NCI-H128 (cell line): ENCODE measurements around the gene CRYBB2.
"Not testable (repeated sequence)": the region's sequence is repeated elsewhere in the genome, so short reads cannot be mapped to it uniquely, and the experiment has no call there.

Experiments used
- DNase-seq: peaks from one replicate; lab custom pipeline; 2025; ENCODE audit not compliant: unreplicated experiment; lab: John Stamatoyannopoulos, UW

The CRYBB2 gene

DNA sequence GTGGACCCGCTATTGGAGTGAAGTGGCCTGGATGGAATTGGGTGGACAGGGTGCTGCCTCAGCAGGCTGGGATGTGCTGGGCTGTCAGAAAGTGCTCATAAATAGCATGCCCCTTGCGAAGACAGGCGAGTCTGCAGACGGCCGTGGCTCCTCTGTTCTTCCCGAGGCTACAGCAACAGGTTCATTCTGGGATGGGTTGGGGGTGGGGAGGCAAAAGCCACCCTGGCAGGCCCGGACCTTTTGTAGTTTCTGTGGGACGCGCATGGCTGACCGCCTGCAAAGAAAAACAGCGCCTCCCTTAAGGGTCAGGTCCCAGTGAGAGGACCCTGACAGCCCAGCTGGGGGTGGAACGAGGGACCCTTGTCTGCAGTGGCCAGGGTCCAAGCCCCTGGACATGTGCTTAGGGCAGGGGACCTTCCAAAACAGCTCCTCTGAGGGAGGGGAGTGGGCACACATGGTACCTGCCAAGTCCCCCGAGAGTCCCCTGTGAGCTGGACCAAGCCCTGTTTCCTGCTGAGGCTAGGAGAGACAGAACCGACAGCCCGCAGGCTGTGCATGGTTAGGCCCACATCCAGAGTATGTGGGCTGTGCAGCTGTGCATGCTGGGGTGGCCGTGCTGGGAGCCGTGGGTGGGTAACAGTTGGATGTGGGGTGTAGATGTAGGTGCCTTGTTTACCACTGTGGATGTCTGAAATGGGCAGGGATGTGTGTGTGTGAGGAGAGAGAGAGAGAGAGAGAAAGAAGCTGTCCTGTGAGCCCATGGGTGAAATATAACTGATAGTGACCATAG lies 19.5 kb upstream of the CRYBB2 start, which contains the start of gene CRYBB3:
Gene CRYBB3, plus strand, starts transcription at position 128 of the 790 bp plus-strand sequence. CDS start 1,539 bp downstream, outside the sequence.
- no peak for DNase-seq

DNA sequence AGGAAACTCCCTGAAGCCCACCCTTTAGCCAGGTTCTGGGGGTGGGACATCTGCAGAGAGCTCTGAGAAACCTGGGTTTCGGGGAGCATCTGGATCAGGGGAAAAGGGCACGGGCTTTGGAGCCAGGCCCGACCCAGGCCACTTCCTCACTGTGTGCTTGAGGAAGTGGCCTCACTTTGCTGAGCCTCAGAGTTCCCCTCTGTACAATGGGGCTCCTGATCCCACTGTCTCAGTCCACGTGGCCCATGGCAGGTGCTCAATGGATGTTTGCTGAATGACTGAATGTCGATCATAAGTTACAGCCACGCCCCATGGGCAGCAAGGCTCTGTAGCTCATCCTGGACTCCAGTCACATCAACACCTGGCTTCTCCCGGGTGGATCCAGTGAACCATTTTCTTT lies 18.5 kb upstream of the CRYBB2 start:
- no peak for DNase-seq

DNA sequence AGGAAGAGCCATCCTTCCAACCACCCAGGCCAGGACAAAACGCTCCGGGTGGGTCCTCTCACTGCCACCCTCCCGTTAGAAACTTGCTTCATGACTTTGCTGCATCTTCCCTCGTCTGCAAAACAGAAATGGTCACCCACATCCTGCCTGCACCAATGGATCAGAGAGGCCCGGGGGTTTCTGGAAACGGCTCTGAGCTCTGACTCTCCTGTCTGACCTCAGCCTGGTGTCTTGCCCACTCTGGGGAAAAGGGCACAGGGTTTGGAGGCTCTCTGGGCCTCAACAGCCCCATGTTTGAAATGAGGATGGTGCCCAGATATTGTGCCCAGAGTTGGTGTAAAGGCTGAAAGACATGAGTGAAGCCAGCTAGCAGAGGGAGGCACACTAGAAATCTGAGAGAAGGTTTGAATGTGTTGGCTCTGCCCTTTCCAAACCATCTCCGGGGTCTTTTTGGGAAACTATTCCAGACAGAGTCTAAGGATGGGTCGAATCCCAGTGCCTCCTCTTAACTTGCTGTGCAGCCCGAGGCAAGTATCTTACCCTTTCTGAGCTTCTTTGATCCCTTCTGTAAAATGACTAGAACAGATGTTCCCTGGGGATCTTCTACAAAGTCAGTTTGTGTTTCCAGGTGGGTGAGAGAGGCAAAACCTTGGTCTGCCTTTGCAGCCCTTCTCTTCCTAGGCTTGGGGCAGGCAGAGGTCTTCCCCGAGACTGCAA lies 17.7 kb upstream of the CRYBB2 start:
- DNase-seq = no peak

DNA sequence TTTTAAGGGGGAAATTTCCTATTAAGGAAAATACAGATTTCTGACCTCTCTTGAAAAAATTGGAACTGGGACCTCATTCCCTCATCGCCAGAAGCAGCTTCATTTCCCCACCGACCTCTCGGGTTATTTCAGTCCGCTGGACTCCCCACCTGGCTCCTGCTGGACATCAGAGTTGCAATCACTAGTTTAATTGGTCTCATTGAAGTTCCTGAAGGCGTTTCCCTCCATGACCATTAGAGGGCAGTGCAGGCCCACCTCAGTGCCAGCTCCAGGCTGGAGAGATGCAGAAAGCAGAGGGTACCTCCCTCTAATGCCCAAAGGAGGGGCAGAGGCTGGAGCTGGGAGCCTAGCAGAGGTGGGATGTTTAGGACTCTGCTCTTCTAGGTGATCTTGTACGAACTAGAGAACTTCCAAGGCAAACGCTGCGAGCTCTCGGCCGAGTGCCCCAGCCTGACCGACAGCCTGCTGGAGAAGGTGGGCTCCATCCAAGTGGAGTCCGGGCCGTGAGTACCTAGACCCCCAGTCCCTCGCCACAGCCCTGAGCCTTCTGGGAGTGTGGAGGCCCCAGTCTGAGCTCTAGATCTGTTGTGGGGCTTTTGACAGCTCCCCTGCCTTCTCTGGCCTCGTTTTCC lies 17.0 kb upstream of the CRYBB2 start:
- peak; percentile 5 for DNase-seq

DNA sequence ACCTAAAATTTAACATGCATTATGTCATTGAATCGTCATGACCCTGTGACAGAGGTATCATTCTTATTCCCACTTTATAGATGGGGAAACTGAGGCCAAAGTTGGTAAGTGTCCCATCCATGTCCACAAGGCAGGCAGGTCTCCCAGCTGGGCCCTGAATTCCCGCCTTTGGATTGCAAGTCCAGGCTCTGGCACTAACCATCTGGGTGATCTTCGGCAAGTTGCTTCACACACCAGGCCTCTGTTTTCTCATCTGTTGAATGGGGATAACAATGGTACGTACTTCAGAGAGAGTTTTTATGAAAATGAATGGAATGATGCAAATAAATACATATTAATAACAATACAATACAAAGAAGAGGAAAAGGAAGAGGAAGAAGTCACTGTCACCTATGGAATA lies 16.4 kb upstream of the CRYBB2 start:
- DNase-seq = no peak

DNA sequence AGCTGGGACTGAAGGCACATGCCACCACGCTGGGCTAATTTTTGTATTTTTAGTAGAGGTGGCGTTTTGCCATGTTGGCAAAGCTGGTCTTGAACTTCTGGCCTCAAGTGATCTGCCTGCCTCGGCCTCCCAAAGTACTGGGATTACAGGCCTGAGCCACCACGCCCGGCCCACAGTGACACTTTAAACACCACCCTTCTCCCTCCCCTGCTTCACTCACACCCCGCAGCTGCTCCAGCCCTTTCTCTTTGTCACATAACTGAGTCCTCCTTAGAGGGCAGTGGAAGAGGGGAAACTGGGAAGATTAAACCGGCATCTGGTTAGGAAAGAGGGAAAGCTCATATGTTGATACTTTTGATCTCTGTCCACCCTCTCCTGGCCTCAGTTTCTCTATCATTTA lies 14.9 kb upstream of the CRYBB2 start:
- DNase-seq = not testable (repeated sequence)

DNA sequence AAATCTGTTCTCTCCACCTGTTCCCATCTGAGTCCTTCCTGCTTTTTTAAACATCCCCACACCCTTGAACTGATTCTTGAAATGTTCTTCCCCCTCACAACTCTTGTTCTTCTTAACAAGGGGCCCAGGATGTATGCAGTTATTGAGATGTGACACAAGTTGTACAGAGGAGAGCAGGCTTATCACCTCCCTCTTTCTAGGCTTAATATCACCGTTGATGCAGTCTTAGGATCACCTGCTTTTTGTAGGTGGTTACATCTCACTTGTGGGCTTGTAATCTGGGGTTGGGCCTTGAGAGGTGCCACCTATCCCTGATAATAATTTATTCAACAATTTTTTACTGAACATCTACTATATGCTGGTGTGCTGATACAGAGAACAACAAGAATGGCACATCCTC lies 13.6 kb upstream of the CRYBB2 start:
- no peak for DNase-seq

DNA sequence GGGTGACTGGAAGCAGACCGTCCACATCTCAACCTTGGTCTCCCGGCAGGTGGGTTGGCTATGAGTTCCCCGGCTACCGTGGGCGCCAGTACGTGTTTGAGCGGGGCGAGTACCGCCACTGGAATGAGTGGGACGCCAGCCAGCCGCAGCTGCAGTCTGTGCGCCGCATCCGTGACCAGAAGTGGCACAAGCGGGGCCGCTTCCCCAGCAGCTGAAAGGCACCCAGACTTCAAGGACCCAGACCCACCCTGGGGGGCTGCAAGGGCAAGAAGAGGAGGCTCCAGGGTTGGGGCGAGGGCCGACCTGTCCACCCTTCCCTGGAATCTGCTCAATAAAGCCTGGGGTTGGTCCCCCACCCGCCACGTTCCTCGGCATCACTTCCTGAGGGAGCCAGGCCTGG lies 12.4 kb upstream of the CRYBB2 start:
- DNase-seq = no peak

DNA sequence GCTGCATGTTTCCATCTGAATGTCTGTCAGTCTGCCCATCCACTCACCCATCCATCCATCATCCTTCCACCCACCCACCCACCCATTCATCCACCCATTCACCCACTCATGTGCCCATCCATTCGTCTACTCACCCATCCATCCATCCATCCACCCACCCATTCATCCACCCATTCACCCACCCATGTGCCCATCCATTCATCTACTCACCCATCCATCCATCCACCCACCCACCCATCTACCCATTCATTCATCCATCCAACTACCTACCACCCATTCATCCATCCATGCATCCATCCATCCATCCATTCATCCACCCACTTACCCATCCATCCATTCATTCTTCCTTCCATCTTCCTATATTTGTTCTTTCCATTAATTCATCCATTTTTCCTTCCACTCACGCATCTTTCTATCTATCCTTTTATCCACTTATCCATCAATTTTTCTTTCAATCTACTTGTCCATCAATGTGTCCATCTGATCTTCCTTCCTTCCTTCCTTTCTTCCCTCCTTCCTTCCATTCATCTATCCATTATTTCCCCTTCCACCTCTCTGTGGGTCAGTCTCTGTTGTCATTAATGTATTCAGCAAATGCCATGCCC lies 11.8 kb upstream of the CRYBB2 start:
- no peak for DNase-seq

DNA sequence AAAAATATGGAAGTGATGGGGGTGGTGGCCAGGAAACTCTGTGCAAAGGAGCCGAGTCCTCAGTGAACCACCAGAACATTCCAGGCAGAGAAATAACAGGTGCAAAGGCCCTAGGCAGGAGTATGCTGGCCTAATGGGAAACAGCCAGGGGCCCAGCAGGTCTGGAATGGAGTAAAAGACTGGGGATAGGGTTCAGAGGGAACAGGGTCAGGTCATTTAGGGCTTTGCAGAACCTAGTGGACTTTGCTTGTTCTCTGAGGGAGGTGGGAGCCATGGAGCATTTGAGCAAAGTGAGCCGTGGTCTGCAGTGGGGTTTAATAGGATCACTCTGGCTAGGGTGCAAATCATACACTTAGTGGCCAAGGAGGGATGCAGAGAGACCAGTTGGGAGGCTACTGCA lies 11.1 kb upstream of the CRYBB2 start:
- no peak for DNase-seq

DNA sequence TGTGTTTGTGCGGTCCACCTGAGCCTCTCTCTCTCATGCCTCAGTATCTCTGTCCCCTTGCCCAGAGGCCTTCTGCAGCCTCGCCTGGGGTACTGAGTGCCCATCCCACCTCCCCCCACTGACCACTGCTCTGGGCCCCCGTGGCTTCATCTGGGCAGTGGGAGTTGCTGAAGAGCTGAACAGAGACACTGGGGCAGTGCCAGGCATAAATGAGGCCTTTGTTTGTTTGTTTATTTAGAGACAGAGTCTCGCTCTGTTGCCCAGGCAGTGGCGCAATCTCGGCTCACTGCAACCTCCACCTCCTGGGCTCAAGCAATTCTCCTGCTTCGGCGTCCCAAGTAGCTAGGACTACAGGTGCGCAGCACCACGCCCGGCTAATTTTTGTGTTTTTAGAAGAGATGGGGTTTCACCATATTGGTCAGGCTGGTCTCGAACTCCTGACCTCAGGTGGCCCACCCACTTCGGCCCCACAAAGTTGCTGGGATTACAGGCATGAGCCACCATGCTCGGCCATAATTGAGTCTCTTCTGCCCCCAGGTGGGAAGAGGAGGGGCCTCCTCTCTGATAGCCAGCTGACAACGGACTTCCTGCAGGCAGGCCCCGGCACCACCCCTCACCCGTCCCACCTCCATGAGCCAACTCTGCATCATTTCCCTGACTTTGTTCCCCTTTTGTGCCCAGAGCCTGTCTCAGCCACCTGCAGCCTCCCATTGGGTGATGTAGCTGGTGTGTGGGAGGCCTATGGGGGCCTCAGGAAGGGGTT lies 10.5 kb upstream of the CRYBB2 start:
- DNase-seq = no peak

DNA sequence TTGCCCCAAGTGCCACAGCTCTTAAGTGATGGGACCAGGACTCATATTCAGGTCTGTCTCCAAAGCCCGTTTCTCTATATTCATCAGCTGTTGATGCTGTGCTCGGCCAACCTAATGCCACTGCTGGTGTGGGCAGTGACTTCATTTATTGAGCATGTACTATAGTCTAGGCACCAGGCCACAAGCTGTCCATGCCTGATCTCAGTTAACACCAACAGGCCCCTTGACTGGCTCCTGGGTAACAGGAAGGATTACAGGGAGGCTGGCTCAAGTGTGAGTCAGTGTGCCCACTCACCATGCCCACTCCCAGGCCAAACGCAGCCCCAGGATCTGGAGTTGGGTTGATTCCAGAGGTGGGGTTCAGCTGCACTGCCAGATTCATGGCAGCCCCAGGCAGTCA lies 8.6 kb upstream of the CRYBB2 start:
- DNase-seq = no peak

DNA sequence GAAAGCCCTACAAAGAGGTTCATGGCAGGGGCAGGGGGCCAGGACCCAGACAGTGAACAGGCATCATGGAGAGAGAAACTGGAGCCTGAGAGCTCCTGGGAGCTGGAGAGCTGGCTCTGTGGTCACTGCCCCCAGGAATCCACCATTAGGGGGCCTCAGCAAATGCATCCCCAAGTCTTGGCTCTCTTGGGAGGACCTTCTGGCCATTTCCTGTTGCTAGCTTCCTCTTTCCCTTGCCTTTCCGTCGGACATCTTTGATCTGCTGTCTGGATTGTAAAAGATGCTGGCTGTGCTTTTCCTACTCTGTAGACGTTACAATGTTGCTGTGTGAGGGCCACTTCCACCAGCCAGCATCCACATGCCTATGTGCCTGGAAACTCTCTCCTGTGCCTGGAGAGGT lies 7.1 kb upstream of the CRYBB2 start:
- DNase-seq = no peak

DNA sequence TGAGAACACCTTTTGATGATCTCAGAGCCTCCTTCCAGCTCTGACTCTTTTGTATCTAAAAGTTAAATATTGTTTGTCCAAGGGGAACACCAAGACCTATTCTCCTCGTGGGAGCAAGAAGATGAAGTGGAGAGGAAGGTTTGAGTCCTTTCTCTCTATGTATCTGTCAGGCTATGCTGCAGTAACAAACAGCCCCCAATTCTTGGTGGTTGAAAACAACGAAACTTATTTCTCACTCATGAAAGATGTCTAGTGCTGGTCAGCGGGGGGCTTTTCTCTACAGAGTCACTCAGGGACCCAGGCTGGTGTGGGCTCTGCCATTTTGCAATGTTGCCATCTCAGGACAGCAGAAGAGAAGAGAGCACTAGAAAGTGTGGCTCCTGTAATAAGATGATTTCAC lies 6.2 kb upstream of the CRYBB2 start:
- DNase-seq = no peak

DNA sequence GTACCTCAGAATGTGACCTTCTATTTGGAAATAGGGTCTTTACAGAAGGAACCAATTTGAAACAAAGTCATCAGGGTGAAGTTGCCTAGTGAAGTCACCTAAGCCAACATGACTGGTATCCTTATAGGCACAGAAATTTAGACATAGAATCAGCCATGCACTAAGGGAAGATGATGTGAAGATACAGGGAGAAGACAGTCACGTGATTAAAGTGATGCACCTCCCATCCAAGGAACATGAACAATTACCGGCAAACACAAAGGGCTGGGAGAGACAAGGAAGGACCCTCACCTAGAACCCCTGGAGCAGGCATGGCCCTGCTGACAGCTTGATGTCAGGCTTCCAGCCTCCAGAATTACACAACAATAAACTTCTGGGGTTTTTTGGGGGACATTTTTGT lies 3.2 kb upstream of the CRYBB2 start:
- DNase-seq = no peak

DNA sequence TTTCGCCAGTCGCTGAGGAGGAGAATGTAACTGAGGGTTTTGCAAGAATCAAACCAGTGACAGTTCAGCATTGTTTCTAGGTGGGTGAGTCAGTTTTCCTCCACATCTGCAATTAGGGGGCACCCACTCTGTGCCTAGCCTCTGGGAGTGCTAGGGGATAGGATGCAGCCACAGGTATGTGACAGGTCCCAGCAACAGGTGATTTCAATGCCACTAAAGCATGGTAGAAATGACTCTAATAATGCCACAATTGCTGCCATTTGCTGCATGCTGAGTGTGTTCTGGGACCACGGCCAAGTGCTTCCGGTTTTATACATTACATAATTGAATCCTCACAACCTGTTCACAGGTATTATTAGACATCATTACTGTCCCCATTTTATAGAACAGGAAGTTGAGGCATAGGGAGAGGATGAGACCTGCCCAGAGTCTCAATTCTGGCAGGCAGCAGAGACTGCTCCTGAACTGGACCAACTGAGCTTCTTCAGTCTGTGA lies 556 bp downstream of the CRYBB2 start:
- no peak for DNase-seq

DNA sequence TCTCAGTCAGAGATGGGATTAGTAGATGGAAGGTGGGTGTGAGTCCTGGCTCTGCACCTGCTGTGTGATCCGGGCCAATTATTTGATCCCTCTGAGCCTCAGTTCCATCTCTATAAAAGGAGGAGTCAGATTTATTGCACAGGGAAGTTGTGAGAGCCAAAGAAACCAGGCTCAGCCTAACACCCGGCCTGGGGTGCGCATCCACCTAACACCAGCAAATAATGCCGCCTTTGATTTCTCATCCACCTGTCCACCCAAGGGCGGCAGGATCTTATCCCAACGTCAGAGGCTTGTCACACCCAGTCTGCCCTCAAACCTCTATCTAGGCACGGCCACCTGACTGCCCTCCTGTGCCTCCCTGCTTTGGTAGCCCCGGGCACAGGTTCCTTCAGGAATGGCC lies 2.4 kb downstream of the CRYBB2 start:
- DNase-seq = no peak

DNA sequence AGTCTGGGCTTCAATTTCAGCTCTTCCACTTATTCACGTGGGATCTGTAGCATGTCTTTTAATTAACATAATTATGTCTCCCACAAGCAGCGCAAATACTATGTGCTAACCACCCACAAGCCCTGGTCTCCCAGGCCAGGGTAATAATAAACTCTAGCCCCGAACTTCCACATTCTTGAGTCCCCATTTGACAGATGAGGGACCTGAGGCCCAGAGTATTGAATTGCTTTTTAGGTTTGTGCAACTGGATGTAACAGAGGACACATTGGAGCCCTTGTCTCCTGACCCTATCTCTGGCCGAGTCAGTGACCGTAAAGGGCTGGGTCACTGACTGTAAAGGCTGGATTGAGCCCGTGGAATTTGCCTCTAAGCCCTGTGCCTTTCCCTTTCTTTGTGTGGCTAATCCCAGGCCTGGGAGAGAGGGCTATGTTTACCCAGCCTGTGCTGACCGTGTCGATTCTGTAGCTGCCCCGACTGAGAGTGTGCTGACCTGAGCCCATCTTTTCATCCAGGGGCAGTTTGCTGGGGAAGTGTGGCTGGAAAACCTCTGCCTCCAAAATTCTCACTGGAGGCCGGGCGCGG lies 3.9 kb downstream of the CRYBB2 start:
- DNase-seq = no peak

DNA sequence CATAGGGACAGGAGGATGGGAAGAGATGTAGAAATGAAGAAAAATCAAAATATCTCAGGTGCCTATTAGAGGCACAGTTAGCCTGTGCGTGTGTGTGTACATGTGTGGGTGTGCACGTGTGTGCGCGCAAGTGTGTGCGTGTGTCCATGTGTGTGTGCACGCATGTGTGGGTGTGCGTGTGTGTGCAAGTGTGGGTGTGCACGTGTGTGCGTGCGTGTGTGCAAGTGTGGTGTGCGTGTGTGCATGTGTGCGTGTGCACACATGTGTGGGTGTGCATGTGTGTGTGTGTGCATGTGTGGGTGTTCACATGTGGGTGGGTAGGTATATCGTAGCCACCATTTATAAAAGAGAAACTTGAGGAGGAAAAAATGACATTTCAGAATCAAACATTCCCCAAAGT lies 9.4 kb downstream of the CRYBB2 start:
- DNase-seq = no peak

DNA sequence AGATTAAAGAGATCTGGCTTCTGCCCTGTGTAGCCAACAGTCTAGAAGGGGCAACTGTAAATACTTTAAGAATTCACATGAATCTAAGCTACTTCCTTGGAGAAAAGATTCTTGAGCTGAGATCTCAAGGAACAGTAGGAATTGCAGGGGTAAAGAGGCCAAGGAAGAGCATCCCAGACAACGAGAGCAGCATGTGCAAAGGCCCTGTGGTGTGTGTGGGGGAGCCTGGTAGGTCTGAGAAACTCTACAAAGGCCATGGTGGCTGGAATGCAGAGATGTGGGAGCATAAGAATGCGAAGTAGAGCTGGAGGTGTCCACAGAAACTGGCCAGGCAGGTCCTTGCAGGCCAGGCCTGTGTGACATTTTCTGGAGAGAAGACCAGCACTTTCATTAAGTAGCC lies 11.3 kb downstream of the CRYBB2 start:
- DNase-seq = not testable (repeated sequence)
